HG02588 (cell line): ENCODE data around the gene DOC2B.
"Not testable (repeated sequence)": the region's sequence is repeated elsewhere in the genome, so short reads cannot be mapped to it uniquely, and the experiment has no call there.

ENCODE experiments used
- ATAC-seq: cut with Tn5 transposase; IDR thresholded peaks from one replicate; pipeline ENCODE4 v1.9.1; 2021; ENCODE audit warnings: mild to moderate bottlenecking, moderate library complexity; ENCODE audit not compliant: unreplicated experiment

The DOC2B gene

GRCh38 chr17:146983-147761, 34.3 kb downstream of the DOC2B start:
- no peak for ATAC-seq

- no peak for ATAC-seq
Measured at GRCh38 chr17:146546-146945, 34.9 kb downstream of the DOC2B start.

- no peak for ATAC-seq
Measured at GRCh38 chr17:145671-146541, 35.5 kb downstream of the DOC2B start.

- ATAC-seq = no peak
Measured at GRCh38 chr17:144936-145670, 36.3 kb downstream of the DOC2B start.

GRCh38 chr17:143785-144281, 37.6 kb downstream of the DOC2B start:
- no peak for ATAC-seq

GRCh38 chr17:142876-143784, 38.3 kb downstream of the DOC2B start:
- ATAC-seq = no peak

- ATAC-seq = no peak
Measured at GRCh38 chr17:142102-142661, 39.3 kb downstream of the DOC2B start.

- not testable (repeated sequence) for ATAC-seq
Measured at GRCh38 chr17:139401-140205, 41.8 kb downstream of the DOC2B start.

- not testable (repeated sequence) for ATAC-seq
Measured at GRCh38 chr17:137166-137807, 44.2 kb downstream of the DOC2B start, which contains the start of gene SCGB1C2. Gene SCGB1C2 (plus strand): TSS chr17:137569. CDS start chr17:137591, 22 bp downstream.

GRCh38 chr17:136531-136930, 44.9 kb downstream of the DOC2B start:
- ATAC-seq = not testable (repeated sequence)

GRCh38 chr17:135895-136294, 45.6 kb downstream of the DOC2B start:
- not testable (repeated sequence) for ATAC-seq

- ATAC-seq = not testable (repeated sequence)
Measured at GRCh38 chr17:135022-135421, 46.4 kb downstream of the DOC2B start.

- ATAC-seq = peak; percentile 83
Measured at GRCh38 chr17:134332-134785, 47.1 kb downstream of the DOC2B start.

- peak; percentile 3 for ATAC-seq
Measured at GRCh38 chr17:133932-134331, 47.5 kb downstream of the DOC2B start.

- not testable (repeated sequence) for ATAC-seq
Measured at GRCh38 chr17:118339-118917, 63.0 kb downstream of the DOC2B start.

- ATAC-seq = not testable (repeated sequence)
Measured at GRCh38 chr17:113111-113510, 68.3 kb downstream of the DOC2B start.
